K562 (cell line): ENCODE measurements around the gene MOCOS. TPM values are rescaled to one million over a fixed set of nuclear protein-coding genes. Genes with fewer than 3 reads are reported as not detected.

Experiments used
- ATAC-seq: fragments of 200-7000 bp; cut with Tn5 transposase; 3 replicates; pipeline ENCODE4 v1.9.1; 2020; ENCODE audit warnings: moderate library complexity
- BruUV-seq: library from RNA; stranded (reverse); fragments of 400-500 nt; replicated peaks from 2 replicates; lab custom pipeline; 2021; lab: Mats Ljungman, UMichigan
- CTCF ChIA-PET: fragments of 300-600 bp; formaldehyde crosslinking; extraction: SDS; loops from one replicate; lab custom pipeline; 2021; ENCODE audit warnings: low intra/inter-chr PET ratio; lab: Yijun Ruan, JAX
- POLR2A ChIA-PET: fragments of 300-600, 350-650 bp; sonication (Branson Sonifier 250); formaldehyde crosslinking; extraction: SDS; loops from one replicate; lab custom pipeline; 2021; ENCODE audit warnings: antibody characterized with exemption, inconsistent platforms; lab: Yijun Ruan, JAX
- DNase-seq, 4 experiments: peaks; one replicate each; pipeline versions ENCODE4 v3.0.0 to v3.0.0-alpha.2; 2011 to 2018; ENCODE audit warnings: low spot score in 3 of 4, mixed read lengths in 3 of 4; ENCODE audit errors: extremely low read depth in 1 of 4
- FAIRE-seq: peaks from 2 replicates; lab custom pipeline; 2011; peaks lifted over from hg19 to GRCh38; lab: Jason Lieb, UNC
- H2AFZ ChIP-seq: 2 replicates; pipeline ENCODE4 v1.6.0; 2011; ENCODE audit warnings: low read depth, low read length, control low read depth, inconsistent platforms
- H3K27ac ChIP-seq: fragments of 200-600 bp; 3 replicates; pipeline ENCODE4 v1.8.0; 2011; ENCODE audit warnings: low read depth, mild to moderate bottlenecking, control low read depth, inconsistent platforms, low read length, moderate library complexity, mixed read lengths; ENCODE audit errors: extremely low read depth
- H3K27me3 ChIP-seq, 2 experiments: fragments of 300-600 bp in 1 of 2; 2 replicates in 1 of 2; 3 replicates in 1 of 2; pipeline versions ENCODE4 v1.6.0 to v1.8.0; 2011; ENCODE audit warnings: inconsistent platforms in 2 of 2, low read length in 2 of 2, mild to moderate bottlenecking in 1 of 2, mixed read lengths in 1 of 2, moderate library complexity in 1 of 2; ENCODE audit not compliant: control insufficient read depth in 2 of 2, insufficient read depth in 2 of 2
- H3K36me3 ChIP-seq: fragments of 300-600 bp; 3 replicates; pipeline ENCODE4 v1.8.0; 2011; ENCODE audit warnings: mild to moderate bottlenecking, low read length, inconsistent platforms; ENCODE audit not compliant: control insufficient read depth, insufficient read depth
- H3K4me1 ChIP-seq, 2 experiments: fragments of 200-600 bp in 1 of 2; replicated peaks in 1 of 2; 2 replicates in 1 of 2; 3 replicates in 1 of 2; pipeline versions ENCODE4 v1.5.1 to v1.8.0; 2011; ENCODE audit warnings: inconsistent platforms in 2 of 2, low read length in 2 of 2, mild to moderate bottlenecking in 1 of 2, mixed read lengths in 1 of 2, moderate library complexity in 1 of 2; ENCODE audit not compliant: control insufficient read depth in 2 of 2, insufficient read depth in 2 of 2
- H3K4me2 ChIP-seq: 2 replicates; pipeline ENCODE4 v1.6.1; 2011; ENCODE audit warnings: low read length, control low read depth, inconsistent platforms, mixed read lengths; ENCODE audit not compliant: insufficient read depth
- H3K4me3 ChIP-seq: fragments of 200-600 bp; sonication (generic), shearing (Covaris generic); 2 replicates; pipeline ENCODE4 v1.5.1; 2016; ENCODE audit warnings: control low read depth, inconsistent platforms
- H3K79me2 ChIP-seq: fragments of 200-600 bp; 3 replicates; pipeline ENCODE4 v1.8.0; 2011; ENCODE audit warnings: low read length, inconsistent platforms; ENCODE audit not compliant: control insufficient read depth, insufficient read depth
- H3K9ac ChIP-seq, 2 experiments: 2 replicates each; pipeline versions ENCODE4 v1.6.0 to v1.6.1; 2011; ENCODE audit warnings: low read depth in 2 of 2, low read length in 2 of 2, control low read depth in 1 of 2, inconsistent platforms in 1 of 2, mild to moderate bottlenecking in 1 of 2, mixed read lengths in 1 of 2; ENCODE audit not compliant: insufficient read depth in 1 of 2
- H3K9me1 ChIP-seq: one replicate; pipeline ENCODE4 v1.6.0; 2011; ENCODE audit warnings: inconsistent platforms, mild to moderate bottlenecking, low read length, moderate library complexity; ENCODE audit not compliant: control insufficient read depth, insufficient read depth
- H3K9me3 ChIP-seq: replicated peaks from 2 replicates; pipeline ENCODE4 v1.5.1; 2011; ENCODE audit warnings: low read depth, low read length, inconsistent platforms; ENCODE audit not compliant: control insufficient read depth, insufficient read depth
- H4K20me1 ChIP-seq: replicated peaks from 2 replicates; pipeline ENCODE4 v1.6.1; 2011; ENCODE audit warnings: low read length, inconsistent platforms, mixed read lengths; ENCODE audit not compliant: control insufficient read depth, insufficient read depth
- BCL6 ChIP-seq: fragments of 250-450 bp; sonication (Bioruptor Pico); IDR thresholded peaks from 2 replicates; pipeline ENCODE4 v1.4.0; 2020
- CC2D1A ChIP-seq: fragments of 450-650 bp; IDR thresholded peaks from 2 replicates; pipeline ENCODE4 v1.6.1; 2017; ENCODE audit warnings: mild to moderate bottlenecking
- COPS2 ChIP-seq: fragments of 450-650 bp; conservative IDR thresholded peaks from 2 replicates; pipeline ENCODE4 v1.6.1; 2016; ENCODE audit warnings: mild to moderate bottlenecking, moderate library complexity
- FOXK1 ChIP-seq: sonication (generic); formaldehyde crosslinking; IDR thresholded peaks from 2 replicates; pipeline ENCODE4 v1.8.0; 2022; ENCODE audit warnings: missing genetic modification reagents, mild to moderate bottlenecking, borderline replicate concordance
- GTF3C2 ChIP-seq: IDR thresholded peaks from 3 replicates; pipeline ENCODE4 v1.6.1; 2011; ENCODE audit warnings: borderline replicate concordance, mild to moderate bottlenecking, moderate library complexity; ENCODE audit not compliant: insufficient read length; ENCODE audit errors: extremely low read depth
- MEF2A ChIP-seq: IDR thresholded peaks from 2 replicates; pipeline ENCODE4 v1.6.1; 2011; ENCODE audit warnings: low read depth, mild to moderate bottlenecking, low read length, moderate library complexity; ENCODE audit not compliant: control insufficient read depth
- MTA2 ChIP-seq: fragments of 450-650 bp; IDR thresholded peaks from 2 replicates; pipeline ENCODE4 v1.6.1; 2016; ENCODE audit warnings: low read depth
- NRF1 ChIP-seq, 2 experiments: fragments of 450-650 bp; IDR thresholded peaks in 1 of 2; conservative IDR thresholded peaks in 1 of 2; 2 replicates each; pipeline ENCODE4 v1.6.1; 2014; ENCODE audit warnings: mild to moderate bottlenecking in 2 of 2
- ZNF668 ChIP-seq: fragments of 250-450 bp; sonication (Bioruptor Pico); IDR thresholded peaks from 2 replicates; pipeline ENCODE4 v1.8.0; 2022; ENCODE audit warnings: mild to moderate bottlenecking, inconsistent platforms
- WGBS: fragments of 100-300 bp; shearing (Covaris generic); methylation state at CpG from one replicate; pipeline ENCODE4 v1.1.6; 2016; ENCODE audit warnings: low coverage, mixed read lengths; ENCODE audit not compliant: insufficient coverage; ENCODE audit errors: missing lambda C conversion rate; 5-methylcytosine and 5-hydroxymethylcytosine counted together
- in situ Hi-C: fragments of 300-500 bp; cut with MboI; formaldehyde crosslinking; loops from 4 replicates; pipeline ENCODE4 v1.15.0; 2018; ENCODE audit warnings: inconsistent platforms, mixed read lengths
- intact Hi-C: fragments of 100-400 bp; cut with micrococcal nuclease; formaldehyde crosslinking; loops from 2 replicates; pipeline ENCODE4 v1.14.2; 2022
- polyA plus RNA-seq, 8 experiments: library from polyadenylated mRNA; depleted of rRNA in 4 of 8; stranded (reverse) in 5 of 8; unstranded in 3 of 8; fragments of >200 nt; fragmentation: Nextera tagmentation in 2 of 8; fragmentation: Illumina TruSeq in 1 of 8; extraction: Ambion mirVana in 2 of 8; extraction: Trizol in 1 of 8; gene quantifications; 2 replicates each; pipeline versions ENCODE4 v1.2.1 to v1.2.3, GENCODE V29; 2011 to 2014; ENCODE audit warnings: inconsistent platforms in 1 of 8, missing spikeins in 1 of 8
- total RNA-seq, 7 experiments: library from RNA; depleted of rRNA in 6 of 7; stranded (reverse); fragments of >200 nt in 6 of 7; fragmentation: Illumina TruSeq in 2 of 7; extraction: Trizol in 2 of 7; gene quantifications; 2 replicates each; pipeline versions ENCODE4 v1.2.1 to v1.2.3, GENCODE V29; 2011 to 2021; ENCODE audit warnings: low replicate concordance in 1 of 7
- TF ChIP-seq, protein P1 (sequence below), 2 experiments: fragments of 450-650 bp in 1 of 2; sonication (generic) in 1 of 2; formaldehyde crosslinking in 1 of 2; IDR thresholded peaks in 1 of 2; conservative IDR thresholded peaks in 1 of 2; 2 replicates each; pipeline versions ENCODE4 v1.6.1 to v1.8.1; 2016 to 2023; ENCODE audit warnings: mild to moderate bottlenecking in 2 of 2, moderate library complexity in 2 of 2, inconsistent platforms in 1 of 2, missing genetic modification reagents in 1 of 2

The MOCOS gene
- total and polyA plus RNA-seq, 9 of the 15 experiments (the other 6 are each of a cell fraction or from before 2014, with no cell fraction given), result 4.5 to 12.4 (median 9.1) TPM

GRCh38 chr18:36295214-36295613 lies 107.9 kb downstream of the MOCOS start (continued):
- TF ChIP-seq, protein P1, sequence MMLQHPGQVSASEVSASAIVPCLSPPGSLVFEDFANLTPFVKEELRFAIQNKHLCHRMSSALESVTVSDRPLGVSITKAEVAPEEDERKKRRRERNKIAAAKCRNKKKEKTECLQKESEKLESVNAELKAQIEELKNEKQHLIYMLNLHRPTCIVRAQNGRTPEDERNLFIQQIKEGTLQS (IDR thresholded peaks at IDR 0.05), result no peak
- TF ChIP-seq, protein P1 (CRISPR knock-in tag; conservative IDR thresholded peaks at IDR 0.05), result no peak
- no peak for TF ChIP-seq MTA2

GRCh38 chr18:36295880-36296301 lies 108.6 kb downstream of the MOCOS start:
- no peak overlapping the region; a peak in 1 of 4 replicates for H3K9ac ChIP-seq
- no peak for TF ChIP-seq GTF3C2
- TF ChIP-seq BCL6 (CRISPR knock-in tag), result no peak
- no peak for TF ChIP-seq COPS2
- no peak for TF ChIP-seq ZNF668
- no peak for TF ChIP-seq CC2D1A
- TF ChIP-seq FOXK1 (CRISPR knock-in tag), result no peak
- no peak for TF ChIP-seq MEF2A
- peak; percentile 36 to 46; a peak in 2 of 4 replicates for TF ChIP-seq NRF1 (conservative IDR thresholded peaks at IDR 0.05 in 1 of 2, IDR thresholded peaks at IDR 0.05 in 1 of 2)
- no peaks in the 10 kb centered on the region for H3K79me2 ChIP-seq
- H3K4me1 ChIP-seq, result peaks cover 0 to 20% of the 10 kb centered on the region in 2 experiments; a peak in 4 of 5 replicates
- ATAC-seq (no peak; the same call in 2 of the 3 replicates), DNase-seq (no peak), FAIRE-seq (no peak)
- ChIA-PET CTCF (no interaction called here), POLR2A (no interaction called here)
- peaks cover 33 to 35% of the 10 kb centered on the region in 2 experiments for H3K27me3 ChIP-seq
- H3K9me1 ChIP-seq, result no peaks in the 10 kb centered on the region
- in situ Hi-C loops, result no loop called here
- peaks cover 6% of the 10 kb centered on the region; the same call in 1 of the 2 replicates for H4K20me1 ChIP-seq
- no peak overlapping the region for H3K4me2 ChIP-seq
- H2AFZ ChIP-seq, result no peak overlapping the region
- H3K36me3 ChIP-seq, result no peaks in the 10 kb centered on the region
- no peak overlapping the region for H3K4me3 ChIP-seq
- no TSS peak for BruUV-seq
- 19% methylated on average over 21 of the region's 21 CpGs for WGBS
- H3K27ac ChIP-seq, result no peak overlapping the region
- no peaks in the 10 kb centered on the region for H3K9me3 ChIP-seq
- intact Hi-C loops, result loop anchor here (5.0 kb wide), 1 partner anchor 276 kb away; no protein-coding TSS in a partner anchor
